C4-2B (cell line): Measurements from ENCODE around the gene TMEM269.

Experiments
- ZFX ChIP-seq: fragments of 450-650 bp; IDR thresholded peaks from 2 replicates; pipeline ENCODE4 v1.6.1; 2017
- TF ChIP-seq, protein P1 (sequence below): fragments of 450-650 bp; conservative IDR thresholded peaks from 2 replicates; pipeline ENCODE4 v1.5.1; 2017; ENCODE audit warnings: mild to moderate bottlenecking

GRCh38 chr1:42806593-42806992, 21.8 kb downstream of the TMEM269 start:
- TF ChIP-seq, protein P1, sequence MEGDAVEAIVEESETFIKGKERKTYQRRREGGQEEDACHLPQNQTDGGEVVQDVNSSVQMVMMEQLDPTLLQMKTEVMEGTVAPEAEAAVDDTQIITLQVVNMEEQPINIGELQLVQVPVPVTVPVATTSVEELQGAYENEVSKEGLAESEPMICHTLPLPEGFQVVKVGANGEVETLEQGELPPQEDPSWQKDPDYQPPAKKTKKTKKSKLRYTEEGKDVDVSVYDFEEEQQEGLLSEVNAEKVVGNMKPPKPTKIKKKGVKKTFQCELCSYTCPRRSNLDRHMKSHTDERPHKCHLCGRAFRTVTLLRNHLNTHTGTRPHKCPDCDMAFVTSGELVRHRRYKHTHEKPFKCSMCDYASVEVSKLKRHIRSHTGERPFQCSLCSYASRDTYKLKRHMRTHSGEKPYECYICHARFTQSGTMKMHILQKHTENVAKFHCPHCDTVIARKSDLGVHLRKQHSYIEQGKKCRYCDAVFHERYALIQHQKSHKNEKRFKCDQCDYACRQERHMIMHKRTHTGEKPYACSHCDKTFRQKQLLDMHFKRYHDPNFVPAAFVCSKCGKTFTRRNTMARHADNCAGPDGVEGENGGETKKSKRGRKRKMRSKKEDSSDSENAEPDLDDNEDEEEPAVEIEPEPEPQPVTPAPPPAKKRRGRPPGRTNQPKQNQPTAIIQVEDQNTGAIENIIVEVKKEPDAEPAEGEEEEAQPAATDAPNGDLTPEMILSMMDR, result no peak
- no peak for TF ChIP-seq ZFX
